Muscle layer of colon (tissue), 2 donors: ENCODE data around the gene CST7.
"Not testable (repeated sequence)": the region's sequence is repeated elsewhere in the genome, so short reads cannot be mapped to it uniquely, and the experiment has no call there.

ENCODE experiments used
- H3K27ac ChIP-seq: one replicate; pipeline ENCODE4 v1.7.0; 2013; ENCODE audit warnings: low read depth, mild to moderate bottlenecking, low read length, moderate library complexity
- H3K27me3 ChIP-seq, 2 donors: one replicate each; pipeline ENCODE4 v1.7.0; 2013; ENCODE audit warnings: low read length in 2 of 2, mild to moderate bottlenecking in 2 of 2; ENCODE audit not compliant: insufficient read depth in 2 of 2, control insufficient read depth in 1 of 2
- H3K36me3 ChIP-seq: one replicate; pipeline ENCODE4 v1.7.0; 2013; ENCODE audit warnings: mild to moderate bottlenecking, low read length; ENCODE audit not compliant: insufficient read depth
- H3K4me1 ChIP-seq: one replicate; pipeline ENCODE4 v1.7.0; 2013; ENCODE audit warnings: mild to moderate bottlenecking, low read length; ENCODE audit not compliant: insufficient read depth
- H3K4me3 ChIP-seq, 2 donors: one replicate each; pipeline ENCODE4 v1.7.0; 2013; ENCODE audit warnings: low read length in 2 of 2, low read depth in 1 of 2, mild to moderate bottlenecking in 1 of 2, moderate library complexity in 1 of 2
- H3K9ac ChIP-seq: one replicate; pipeline ENCODE4 v1.7.0; 2013; ENCODE audit warnings: low read length
- H3K9me3 ChIP-seq: one replicate; pipeline ENCODE4 v1.7.0; 2013; ENCODE audit warnings: mild to moderate bottlenecking, low read length
- donor health status: abdominal sarcoma.
- donor health status: Adenocarcinoma of cecum.

CST7 gene

DNA sequence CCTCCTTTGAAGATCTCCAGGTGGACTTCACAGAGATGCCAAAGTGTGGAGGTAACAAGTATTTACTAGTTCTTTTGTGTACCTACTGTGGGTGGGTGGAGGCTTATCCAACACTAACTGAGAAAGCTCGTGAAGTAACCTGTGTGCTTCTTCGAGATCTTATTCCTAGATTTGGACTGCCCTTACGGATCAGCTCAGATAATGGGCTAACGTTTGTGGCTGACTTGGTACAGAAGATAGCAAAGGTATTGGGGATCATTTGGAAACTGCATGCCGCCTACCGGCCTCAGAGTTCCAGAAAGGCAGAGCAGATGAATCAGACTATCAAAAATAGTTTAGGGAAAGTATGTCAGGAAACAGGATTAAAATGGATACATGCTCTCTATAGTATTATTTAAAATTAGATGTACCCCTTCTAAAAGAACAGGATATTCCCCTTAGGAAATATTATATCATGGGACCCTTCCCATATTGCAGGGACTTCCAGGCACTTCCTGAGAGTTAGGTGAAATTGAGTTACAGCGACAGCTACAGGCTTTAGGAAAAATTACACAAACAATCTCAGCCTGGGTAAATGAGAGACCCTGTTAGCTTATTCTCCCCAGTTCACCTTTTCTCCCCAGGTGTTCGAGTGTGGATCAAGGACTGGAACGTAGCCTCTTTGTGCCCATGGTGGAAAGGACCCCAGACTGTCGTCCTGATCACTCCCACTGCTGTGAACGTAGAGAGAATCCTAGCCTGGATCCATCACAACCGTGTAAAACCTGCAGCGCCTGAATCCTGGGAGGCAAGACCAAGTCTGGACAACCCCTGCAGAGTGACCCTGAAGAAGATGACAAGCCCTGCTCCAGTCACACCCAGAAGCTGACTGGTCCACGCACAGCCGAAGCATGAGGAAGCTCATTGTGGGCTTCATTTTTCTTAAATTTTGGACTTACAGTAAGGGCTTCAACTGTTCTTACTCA, 18.1 kb upstream of the CST7 start:
- H3K36me3 ChIP-seq, H3K27ac ChIP-seq, H3K27me3 ChIP-seq, H3K4me1 ChIP-seq, H3K9me3 ChIP-seq, H3K4me3 ChIP-seq, H3K9ac ChIP-seq: not testable (repeated sequence)

GRCh38 chr20:24931893-24932292, 17.2 kb upstream of the CST7 start:
- H3K4me3 ChIP-seq, H3K9me3 ChIP-seq, H3K4me1 ChIP-seq, H3K36me3 ChIP-seq, H3K9ac ChIP-seq, H3K27me3 ChIP-seq, H3K27ac ChIP-seq: not testable (repeated sequence)

DNA sequence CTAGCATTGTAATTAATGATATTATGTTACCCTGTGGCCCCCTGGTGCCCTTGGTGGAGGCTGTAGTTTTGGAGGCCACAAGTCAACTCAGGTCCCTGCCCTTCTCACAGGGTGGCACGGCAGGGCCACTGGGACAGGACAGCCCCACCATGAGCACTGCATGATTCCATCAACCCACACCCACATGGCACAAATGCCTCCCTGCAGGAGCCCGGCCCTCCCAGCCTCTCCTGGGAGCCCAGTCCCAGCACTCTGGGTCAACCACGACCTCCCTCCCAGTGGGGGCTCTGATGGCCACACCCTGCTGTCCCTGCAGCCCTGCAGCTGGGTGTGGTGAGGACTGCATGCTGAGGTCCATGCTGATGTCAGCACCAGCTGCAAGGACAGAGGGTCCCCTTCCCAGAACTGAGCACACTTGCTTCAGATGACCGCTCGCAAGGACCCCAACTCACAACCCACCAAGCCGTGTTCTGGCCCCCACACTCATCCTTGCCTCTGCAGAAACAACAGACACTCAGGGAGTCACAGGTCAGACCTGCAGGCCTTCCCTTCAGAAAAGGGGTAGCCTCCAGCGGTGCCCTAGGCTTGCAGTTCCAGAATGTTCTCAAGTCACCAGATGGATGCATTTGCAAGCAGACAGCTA, 15.7 kb upstream of the CST7 start:
- Histone ChIP-seq H3K27me3 (no peaks in the 10 kb centered on the region), H3K4me1 (no peaks in the 10 kb centered on the region), H3K9me3 (no peaks in the 10 kb centered on the region), H3K9ac (no peak overlapping the region), H3K27ac (no peak overlapping the region), H3K4me3 (no peak overlapping the region), H3K36me3 (no peaks in the 10 kb centered on the region)

- Histone ChIP-seq H3K9ac (no peak overlapping the region), H3K9me3 (no peaks in the 10 kb centered on the region), H3K4me1 (no peaks in the 10 kb centered on the region), H3K27me3 (no peaks in the 10 kb centered on the region), H3K36me3 (no peaks in the 10 kb centered on the region), H3K27ac (no peak overlapping the region), H3K4me3 (no peak overlapping the region)
Measured at GRCh38 chr20:24934101-24934661, 14.9 kb upstream of the CST7 start.

- Histone ChIP-seq H3K27me3 (no peaks in the 10 kb centered on the region), H3K36me3 (no peaks in the 10 kb centered on the region), H3K4me3 (no peak overlapping the region), H3K9me3 (no peaks in the 10 kb centered on the region), H3K4me1 (no peaks in the 10 kb centered on the region), H3K9ac (no peak overlapping the region), H3K27ac (no peak overlapping the region)
Measured at GRCh38 chr20:24934716-24935115, 14.4 kb upstream of the CST7 start.

GRCh38 chr20:24935140-24935539, 13.9 kb upstream of the CST7 start:
- Histone ChIP-seq H3K9me3 (no peaks in the 10 kb centered on the region), H3K4me3 (no peak overlapping the region), H3K27ac (no peak overlapping the region), H3K36me3 (no peaks in the 10 kb centered on the region), H3K9ac (no peak overlapping the region), H3K27me3 (no peaks in the 10 kb centered on the region), H3K4me1 (no peaks in the 10 kb centered on the region)

GRCh38 chr20:24935766-24936525, 13.1 kb upstream of the CST7 start:
- no peaks in the 10 kb centered on the region for H3K36me3 ChIP-seq
- no peaks in the 10 kb centered on the region for H3K4me1 ChIP-seq
- H3K9me3 ChIP-seq = no peaks in the 10 kb centered on the region
- H3K4me3 ChIP-seq = no peak overlapping the region
- H3K27me3 ChIP-seq = no peaks in the 10 kb centered on the region
- no peak overlapping the region for H3K9ac ChIP-seq
- no peak overlapping the region for H3K27ac ChIP-seq

DNA sequence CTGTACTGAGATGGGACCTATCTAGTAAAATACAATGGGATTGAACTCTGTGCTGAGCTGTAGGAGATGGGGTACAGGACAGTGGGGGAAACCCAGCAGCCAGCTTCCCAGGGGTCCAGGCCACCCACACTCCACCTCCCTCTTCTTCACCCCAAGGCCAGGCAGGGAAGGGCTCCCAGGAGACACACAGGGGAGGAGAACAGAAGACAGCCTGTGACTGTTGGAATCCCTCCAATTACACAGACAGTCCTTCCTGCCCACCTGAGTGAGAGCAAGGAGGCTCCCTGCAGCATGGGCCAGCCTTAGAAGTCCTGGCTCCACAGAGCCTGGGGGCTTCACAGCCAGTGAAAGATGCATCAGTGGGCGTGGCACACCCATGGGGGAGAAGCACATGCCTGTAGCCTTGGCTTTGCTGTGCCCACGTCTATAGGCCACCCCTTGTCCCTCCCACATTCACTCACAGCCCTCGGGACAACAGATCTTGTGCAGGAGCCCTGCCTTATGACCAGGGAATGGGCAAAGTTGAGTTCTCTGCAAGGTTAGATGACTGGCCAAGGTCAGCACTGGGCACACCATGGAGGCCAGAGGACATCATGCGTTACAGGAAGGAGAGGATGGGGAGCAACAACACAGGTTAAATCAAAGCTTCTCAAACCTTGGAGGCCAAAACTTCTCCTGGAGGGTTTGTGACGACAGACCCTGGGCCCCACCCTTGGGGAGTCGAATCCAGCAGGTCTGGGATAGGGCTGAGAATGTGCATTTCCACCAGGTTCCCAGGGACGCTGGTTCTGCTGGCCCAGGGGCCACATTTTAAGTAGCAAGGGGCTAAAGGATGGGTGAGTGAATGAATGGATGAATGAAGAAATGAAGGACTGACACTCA, 12.3 kb upstream of the CST7 start:
- Histone ChIP-seq H3K36me3 (no peaks in the 10 kb centered on the region), H3K4me3 (no peak overlapping the region), H3K9me3 (no peaks in the 10 kb centered on the region), H3K4me1 (no peaks in the 10 kb centered on the region), H3K27ac (no peak overlapping the region), H3K27me3 (no peaks in the 10 kb centered on the region), H3K9ac (no peak overlapping the region)

GRCh38 chr20:24937579-24937978, 11.5 kb upstream of the CST7 start:
- Histone ChIP-seq H3K9ac (no peak overlapping the region), H3K27me3 (no peaks in the 10 kb centered on the region), H3K36me3 (no peaks in the 10 kb centered on the region), H3K27ac (no peak overlapping the region), H3K9me3 (no peaks in the 10 kb centered on the region), H3K4me1 (no peaks in the 10 kb centered on the region), H3K4me3 (no peak overlapping the region)

- Histone ChIP-seq H3K9me3 (no peaks in the 10 kb centered on the region), H3K4me1 (no peaks in the 10 kb centered on the region), H3K9ac (no peak overlapping the region), H3K36me3 (no peaks in the 10 kb centered on the region), H3K4me3 (no peak overlapping the region), H3K27ac (no peak overlapping the region), H3K27me3 (no peaks in the 10 kb centered on the region)
Measured at GRCh38 chr20:24938498-24938897, 10.6 kb upstream of the CST7 start.
